Tibial nerve (tissue), 4 donors: ENCODE results near the gene PRKG1.

Source experiments
- CTCF ChIP-seq, 5 experiments: fragments of 200-600 bp in 3 of 5; fragments of 450-650 bp in 2 of 5; sonication (generic) in 3 of 5; IDR thresholded peaks; one replicate each; pipeline ENCODE4 v1.5.1; 2016 to 2019; ENCODE audit warnings: antibody characterized with exemption in 5 of 5, mild to moderate bottlenecking in 3 of 5, moderate library complexity in 2 of 5
- EP300 ChIP-seq, 2 donors: sonication (generic); formaldehyde crosslinking; IDR thresholded peaks; one replicate each; pipeline ENCODE4 v1.6.1; 2017; ENCODE audit warnings: antibody characterized with exemption in 2 of 2, mild to moderate bottlenecking in 1 of 2

DNA sequence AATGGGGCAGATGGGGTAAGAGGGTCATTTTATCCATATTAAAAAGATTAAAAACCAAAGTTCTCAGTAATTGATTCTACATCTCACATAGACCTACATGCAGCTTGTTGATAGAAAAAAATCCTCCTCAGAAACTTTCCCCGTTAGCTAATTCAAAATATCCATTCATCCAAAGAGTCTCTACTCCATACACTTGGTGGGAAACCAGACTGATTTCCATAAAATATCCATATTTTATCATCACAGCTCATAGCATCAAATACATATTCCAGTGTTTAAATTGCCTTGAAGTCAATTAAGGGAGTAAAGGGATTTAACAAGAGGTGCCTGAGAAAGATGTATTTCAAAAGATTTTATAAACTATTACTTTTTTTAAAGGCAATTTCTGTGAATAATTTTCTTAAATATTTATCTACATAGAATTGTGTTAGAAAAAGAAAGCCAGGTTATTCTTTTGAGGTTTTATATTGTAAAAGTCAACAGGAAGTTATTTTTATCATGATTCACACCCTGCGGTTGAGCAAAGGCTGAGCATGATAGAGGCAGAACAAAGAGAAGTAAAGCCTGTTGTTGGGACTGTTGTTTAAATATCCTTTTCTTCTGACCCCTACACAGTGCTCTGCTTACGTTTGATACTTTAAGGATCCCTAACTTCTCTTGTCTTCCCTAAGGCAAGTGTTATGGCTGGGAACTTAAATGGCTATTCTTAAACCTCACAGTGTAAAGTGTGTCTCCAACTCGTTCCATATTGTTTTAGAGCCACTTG is 266.7 kb downstream of the PRKG1 start:
- no peak for TF ChIP-seq EP300 (IDR thresholded peaks at IDR 0.05)
- no peak for TF ChIP-seq CTCF (IDR thresholded peaks at IDR 0.05)
